GM21390 (cell line): Measurements from ENCODE around the gene CPXM1.

ENCODE experiments used
- ATAC-seq: cut with Tn5 transposase; IDR thresholded peaks from one replicate; pipeline ENCODE4 v1.9.1; 2021; ENCODE audit not compliant: unreplicated experiment

CPXM1 gene

GRCh38 chr20:2804041-2804828 lies 3.8 kb upstream of the CPXM1 start:
- no peak for ATAC-seq

DNA sequence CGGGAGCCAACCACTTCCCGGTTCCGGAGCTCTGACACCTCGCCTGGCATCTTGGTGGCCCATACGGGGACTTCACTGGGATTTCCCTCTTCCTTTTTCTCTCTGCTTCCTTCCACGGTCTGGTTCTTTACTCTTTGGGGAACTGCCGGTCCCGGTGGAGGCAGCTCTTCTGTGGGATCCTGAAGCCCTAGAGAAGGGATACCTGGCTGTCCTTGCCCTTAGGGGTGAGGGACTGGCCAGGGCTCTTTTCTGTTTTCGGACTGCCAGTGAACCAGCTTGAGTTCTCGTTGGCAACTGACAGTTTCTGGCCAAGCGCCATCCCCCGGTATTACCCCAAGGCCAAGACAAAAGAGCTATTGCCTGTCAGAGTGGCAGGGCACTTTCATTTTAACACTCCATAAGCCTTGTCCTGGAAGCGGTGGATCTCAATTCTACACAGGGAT lies 880 bp upstream of the CPXM1 start:
- no peak for ATAC-seq

DNA sequence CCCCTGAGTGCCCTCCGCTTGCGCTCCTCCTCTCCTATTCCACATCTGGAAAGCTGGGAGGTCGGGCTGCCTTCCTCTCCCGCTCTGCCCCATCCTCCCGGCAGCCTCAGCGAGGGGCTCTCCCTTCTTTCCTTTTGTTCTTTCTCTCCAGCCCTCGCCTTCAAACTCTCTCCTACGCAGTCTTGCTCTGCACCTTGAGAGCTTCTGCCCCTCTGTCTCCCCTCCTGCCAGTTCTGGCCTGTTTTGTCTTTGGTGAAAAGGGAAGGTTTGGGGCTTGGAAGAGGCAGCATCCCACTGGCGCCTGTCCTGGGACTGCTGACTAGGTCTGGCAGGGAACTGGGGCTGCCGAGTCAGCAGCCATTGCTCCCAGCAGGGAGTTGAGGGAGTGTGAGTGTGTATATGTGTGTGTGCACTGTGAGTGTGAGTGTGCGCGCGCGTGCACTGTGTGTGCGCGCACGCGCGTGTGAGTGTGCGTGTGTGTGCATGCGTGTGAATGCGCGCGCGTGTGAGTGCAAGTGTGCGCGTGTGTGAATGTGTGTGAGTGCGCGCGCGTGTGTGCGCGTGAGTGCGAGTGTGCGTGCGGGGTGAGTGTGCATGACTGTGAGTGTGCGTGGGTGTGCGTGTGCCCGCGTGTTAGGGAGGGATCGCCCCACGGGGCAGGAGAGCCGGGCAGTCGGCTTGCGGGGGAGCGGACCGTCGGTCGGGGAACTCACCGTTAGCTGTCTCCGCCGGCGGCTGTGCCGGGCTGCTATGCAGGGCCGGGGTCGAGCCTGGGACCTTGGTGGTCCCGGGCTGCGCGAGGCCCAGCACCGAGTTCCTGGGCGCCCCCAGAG lies 523 bp downstream of the CPXM1 start:
- ATAC-seq, result no peak

DNA sequence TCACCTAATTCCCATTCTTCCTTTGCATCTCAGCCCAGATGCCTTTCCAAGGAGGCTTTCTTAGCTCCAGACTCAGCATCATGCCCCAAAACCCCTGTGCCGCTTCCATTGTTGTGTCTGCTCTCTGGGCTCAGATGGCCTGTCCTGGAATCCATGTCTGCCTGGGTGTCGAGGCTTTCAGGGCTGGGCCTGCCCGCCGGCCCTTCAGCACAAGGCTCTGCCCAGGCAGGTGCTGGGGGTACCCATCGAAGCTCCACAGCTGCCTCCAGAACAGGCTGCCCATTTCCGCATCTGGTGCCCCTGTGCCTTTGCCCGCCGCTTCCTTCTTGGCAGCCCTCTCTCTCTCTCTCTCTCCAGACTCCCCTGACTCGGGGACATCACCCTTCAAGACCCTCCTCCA lies 1.2 kb downstream of the CPXM1 start:
- no peak for ATAC-seq

GRCh38 chr20:2798814-2799213 lies 1.6 kb downstream of the CPXM1 start:
- ATAC-seq, result no peak

DNA sequence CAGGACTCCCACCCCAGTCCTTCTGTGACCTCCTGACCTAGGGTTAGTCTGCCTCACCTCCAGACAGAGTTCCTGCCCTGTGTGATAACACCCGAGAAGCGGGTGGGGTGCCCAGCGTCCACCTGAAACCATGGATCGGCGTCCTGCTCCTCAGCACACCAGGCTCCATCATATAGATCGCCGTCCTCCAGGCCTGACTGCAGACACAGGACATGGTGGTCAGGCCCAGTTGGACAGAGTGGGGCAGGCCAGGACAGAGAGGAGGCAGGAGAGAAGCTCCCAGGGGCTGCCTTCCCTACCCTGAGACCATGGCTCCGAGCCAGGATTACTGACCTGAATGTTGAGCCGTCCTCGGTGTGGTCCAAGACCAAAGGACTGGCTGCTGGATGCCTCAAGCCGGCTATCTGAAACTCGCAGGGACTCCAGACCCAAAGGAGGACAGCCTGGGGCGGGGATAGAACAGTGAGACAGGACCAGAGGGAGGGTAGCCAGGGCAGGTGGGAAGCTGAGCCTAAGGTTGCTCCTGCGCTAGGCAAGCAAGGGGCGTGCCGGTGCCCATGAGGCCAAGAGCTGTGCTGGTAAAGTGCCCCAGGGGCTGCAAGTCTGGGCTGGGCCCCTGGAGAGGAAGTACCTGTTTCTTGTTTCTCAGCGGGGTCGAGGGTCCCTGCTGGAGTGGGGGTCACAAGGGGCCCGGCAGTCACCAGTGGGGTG lies 2.2 kb downstream of the CPXM1 start:
- ATAC-seq, result no peak

- no peak for ATAC-seq
Observed at GRCh38 chr20:2797136-2797983, 3.1 kb downstream of the CPXM1 start.

GRCh38 chr20:2796011-2796660 lies 4.3 kb downstream of the CPXM1 start:
- no peak for ATAC-seq

DNA sequence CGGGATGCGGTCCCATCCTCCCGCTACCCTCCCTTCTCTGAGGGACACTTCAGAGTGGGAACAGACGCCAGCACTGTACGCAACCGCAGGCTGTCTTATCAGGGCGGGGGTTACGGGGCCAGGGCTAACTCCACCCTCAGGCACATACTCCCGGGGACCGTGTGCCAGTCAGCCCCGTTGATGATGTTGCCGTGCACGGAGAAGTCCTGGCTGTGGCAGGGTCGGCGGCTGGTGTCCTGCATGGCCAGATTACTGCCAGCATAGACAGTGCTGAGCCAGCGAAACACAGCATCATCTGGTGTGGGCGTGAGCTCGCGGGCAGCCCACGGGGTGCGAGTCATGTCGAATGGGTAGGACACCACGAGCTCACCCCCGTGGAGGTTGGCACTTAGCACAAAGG lies 5.0 kb downstream of the CPXM1 start:
- no peak for ATAC-seq

DNA sequence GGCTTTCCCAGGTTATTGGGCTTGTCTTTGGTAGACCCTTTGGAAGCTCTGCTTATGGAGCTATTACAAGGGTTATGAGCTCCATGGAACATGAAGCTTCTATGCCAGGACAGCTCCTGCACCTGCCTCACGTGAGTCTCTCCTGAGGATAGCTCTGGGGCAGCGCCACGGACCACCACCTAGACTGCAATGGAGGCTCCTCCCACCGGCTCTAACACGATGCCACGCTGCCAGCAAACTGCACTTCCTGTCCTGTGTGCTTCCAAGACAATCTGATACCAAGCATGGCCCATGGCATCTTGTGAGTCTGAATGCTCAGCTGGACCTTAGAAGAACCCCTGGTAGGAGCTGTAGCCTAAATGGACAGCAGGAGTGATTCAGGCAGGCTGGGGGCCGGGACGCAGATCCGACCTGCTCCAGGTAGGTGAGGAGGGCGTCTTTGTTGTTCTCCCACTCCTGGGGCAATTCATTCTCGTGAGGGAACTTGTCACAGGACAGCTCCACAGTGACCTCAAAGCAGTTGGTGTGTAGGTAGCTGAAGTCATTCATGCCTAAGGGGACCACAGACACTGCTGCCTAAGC lies 5.5 kb downstream of the CPXM1 start:
- ATAC-seq, result no peak

- no peak for ATAC-seq
Observed at GRCh38 chr20:2794202-2794748, 6.2 kb downstream of the CPXM1 start.

DNA sequence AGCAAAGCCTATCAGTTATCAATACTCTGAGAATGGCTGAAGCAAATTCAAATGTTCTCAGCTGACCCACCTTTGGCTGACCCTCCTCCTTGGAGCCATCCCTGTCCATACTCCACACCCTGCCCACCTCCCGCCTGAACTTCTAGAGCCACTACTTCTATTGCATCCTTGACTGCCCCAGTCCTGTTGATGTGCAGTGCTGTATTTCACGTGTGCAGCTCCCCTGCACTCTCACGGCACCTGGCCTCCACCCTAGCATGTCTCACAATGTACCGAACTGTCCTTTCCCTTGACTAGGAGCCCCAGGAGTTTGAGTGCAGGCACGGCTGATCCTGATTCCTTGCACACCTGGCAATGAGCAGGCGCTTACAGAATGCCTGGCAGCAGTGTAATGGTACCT lies 7.0 kb downstream of the CPXM1 start:
- no peak for ATAC-seq

DNA sequence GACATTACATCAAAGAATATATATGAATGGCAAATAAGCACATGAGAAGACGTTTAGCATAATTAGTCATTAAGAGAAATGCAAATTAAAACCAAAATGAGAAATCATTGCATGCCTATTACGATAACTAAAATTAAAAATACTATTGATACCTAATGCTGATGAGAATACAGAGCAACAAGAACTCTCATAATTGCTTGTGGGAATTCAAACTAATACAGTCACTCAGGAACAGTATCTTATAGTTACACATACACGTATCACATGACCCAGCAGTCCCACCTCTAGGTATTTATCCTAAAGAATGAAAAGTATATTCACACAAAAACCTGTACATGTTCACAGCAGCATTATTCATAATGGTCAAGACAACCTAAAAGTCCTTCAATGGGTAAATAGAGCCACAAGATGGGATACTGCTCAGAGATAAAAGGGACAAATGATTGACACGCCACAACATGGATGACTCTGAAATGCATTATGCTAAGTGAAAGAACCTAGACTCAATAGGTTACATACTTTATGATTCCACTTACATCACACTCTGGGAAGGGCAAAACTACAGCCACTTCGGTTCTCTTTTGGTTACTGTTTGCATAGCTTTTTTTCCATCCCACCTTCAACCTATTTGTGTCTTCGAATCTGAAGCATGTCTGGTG lies 16.4 kb downstream of the CPXM1 start:
- no peak for ATAC-seq

DNA sequence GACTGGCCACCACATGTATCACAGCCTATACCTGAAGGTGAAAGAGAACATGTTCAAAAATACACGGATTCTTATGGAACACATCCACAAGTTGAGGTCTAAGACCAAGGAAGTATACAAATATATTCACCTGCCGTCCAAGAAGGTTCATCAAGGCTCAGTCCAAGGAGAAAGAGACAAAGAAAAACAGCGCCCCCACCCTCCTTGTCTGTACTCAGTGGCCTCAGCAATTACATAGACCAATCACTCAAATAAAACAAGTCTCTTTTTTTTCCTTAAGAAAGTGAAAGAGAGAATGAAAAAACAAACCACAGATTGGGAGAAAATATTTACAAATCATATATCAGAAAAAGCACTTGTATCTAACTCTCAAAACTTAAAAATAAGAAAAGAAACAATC lies 19.5 kb downstream of the CPXM1 start:
- no peak for ATAC-seq

GRCh38 chr20:2778602-2779321 lies 21.7 kb downstream of the CPXM1 start:
- ATAC-seq, result no peak

DNA sequence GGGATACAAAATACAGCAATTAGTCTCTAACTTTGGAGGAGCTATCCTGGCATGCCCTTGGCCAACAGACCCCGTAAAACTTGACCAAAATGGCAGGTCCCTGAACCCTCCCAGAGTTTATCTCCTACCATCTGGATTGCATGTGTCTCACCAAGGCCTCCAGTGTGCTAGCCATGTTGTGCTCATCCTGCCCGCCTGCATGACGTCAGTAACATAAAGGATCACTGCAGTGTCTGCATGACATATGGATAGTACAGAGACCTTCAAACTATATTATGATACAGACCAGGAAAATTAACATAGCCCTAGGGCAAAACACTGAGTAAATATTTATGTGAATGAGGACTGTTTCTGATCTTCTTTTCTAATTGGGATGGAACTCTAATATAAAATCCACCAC lies 25.3 kb downstream of the CPXM1 start:
- no peak for ATAC-seq

- ATAC-seq, result no peak
Observed at GRCh38 chr20:2773812-2774211, 26.6 kb downstream of the CPXM1 start.

GRCh38 chr20:2771631-2772080 lies 28.8 kb downstream of the CPXM1 start:
- ATAC-seq, result no peak
